Mesodermal cell (in vitro differentiated cells): Measurements from ENCODE around the gene AUTS2.
A peak's percentile ranks its signal among the peaks of the same experiment; 100 is the strongest.

Experiments
- H3K27ac ChIP-seq: 2 replicates; pipeline ENCODE4 v1.7.0; 2013; ENCODE audit warnings: mild to moderate bottlenecking, low read depth, low read length, moderate library complexity; ENCODE audit not compliant: severe bottlenecking
- H3K36me3 ChIP-seq: 2 replicates; pipeline ENCODE4 v1.7.1; 2013; ENCODE audit warnings: mild to moderate bottlenecking, low read length, moderate library complexity; ENCODE audit not compliant: control insufficient read depth, insufficient read depth
- H3K4me1 ChIP-seq: one replicate; pipeline ENCODE4 v1.7.1; 2013; ENCODE audit warnings: mild to moderate bottlenecking, low read length; ENCODE audit not compliant: insufficient read depth, control insufficient read depth, poor library complexity, severe bottlenecking
- H3K4me3 ChIP-seq: 2 replicates; pipeline ENCODE4 v1.7.0; 2013; ENCODE audit warnings: low read length, control low read depth, mild to moderate bottlenecking; ENCODE audit not compliant: insufficient read depth, poor library complexity, severe bottlenecking; ENCODE audit errors: extremely low read depth
- H3K9me3 ChIP-seq: 2 replicates; pipeline ENCODE4 v1.7.1; 2013; ENCODE audit warnings: mild to moderate bottlenecking, low read length, moderate library complexity; ENCODE audit not compliant: control insufficient read depth
- WGBS, 2 experiments: methylation state at CpG; one replicate each; pipeline ENCODE4 v1.1.5; 2013; ENCODE audit warnings: missing lambda C conversion rate in 2 of 2; ENCODE audit not compliant: insufficient coverage in 2 of 2; 5-methylcytosine and 5-hydroxymethylcytosine counted together

Gene AUTS2

GRCh38 chr7:69586321-69586720, 12.0 kb upstream of the AUTS2 start:
- Histone ChIP-seq H3K36me3 (no peaks in the 10 kb centered on the region), H3K4me1 (no peaks in the 10 kb centered on the region), H3K27ac (no peak overlapping the region), H3K4me3 (no peak overlapping the region), H3K9me3 (no peaks in the 10 kb centered on the region)
- WGBS, 2 experiments, result 92 to 96% methylated on average over 2 of the region's 3 CpGs

- no peak overlapping the region for H3K4me3 ChIP-seq
- H3K27ac ChIP-seq, result no peak overlapping the region
- WGBS, 2 experiments, result 80 to 83% methylated on average over 2 to 3 of the region's 5 CpGs
- no peaks in the 10 kb centered on the region for H3K4me1 ChIP-seq
- H3K36me3 ChIP-seq, result no peaks in the 10 kb centered on the region
- no peaks in the 10 kb centered on the region for H3K9me3 ChIP-seq
These were observed 9.5 kb upstream of the AUTS2 start for GRCh38 chr7:69588773-69589172.

- WGBS, 2 experiments, result 83 to 85% methylated on average over 12 to 13 of the region's 14 CpGs
- Histone ChIP-seq H3K9me3 (no peaks in the 10 kb centered on the region), H3K36me3 (no peaks in the 10 kb centered on the region)
These were observed 6.5 kb upstream of the AUTS2 start for GRCh38 chr7:69591805-69592204.

GRCh38 chr7:69593511-69593910, 4.8 kb upstream of the AUTS2 start:
- Histone ChIP-seq H3K4me1 (no peaks in the 10 kb centered on the region), H3K4me3 (no peak overlapping the region)

More at GRCh38 chr7:69591805-69592204, 6.5 kb upstream of the AUTS2 start:
- H3K4me3 ChIP-seq, result no peak overlapping the region
- H3K27ac ChIP-seq, result no peak overlapping the region
- no peaks in the 10 kb centered on the region for H3K4me1 ChIP-seq

GRCh38 chr7:69595415-69595814, 2.9 kb upstream of the AUTS2 start:
- no peaks in the 10 kb centered on the region for H3K36me3 ChIP-seq
- WGBS, 2 experiments, result no CpG with 5 or more reads among the region's 1 CpG
- H3K4me1 ChIP-seq, result no peaks in the 10 kb centered on the region
- H3K27ac ChIP-seq, result no peak overlapping the region
- no peak overlapping the region for H3K4me3 ChIP-seq
- no peaks in the 10 kb centered on the region for H3K9me3 ChIP-seq

More at GRCh38 chr7:69593511-69593910, 4.8 kb upstream of the AUTS2 start:
- Histone ChIP-seq H3K36me3 (no peaks in the 10 kb centered on the region), H3K27ac (no peak overlapping the region), H3K9me3 (no peaks in the 10 kb centered on the region)
- 100% methylated on average over 1 of the region's 2 CpGs; no CpG with 5 or more reads in 1 of the 2 experiments for WGBS, 2 experiments

GRCh38 chr7:69596056-69596455, 2.2 kb upstream of the AUTS2 start:
- no peaks in the 10 kb centered on the region for H3K9me3 ChIP-seq
- H3K36me3 ChIP-seq, result no peaks in the 10 kb centered on the region
- 84 to 85% methylated on average over 6 to 7 of the region's 7 CpGs for WGBS, 2 experiments
- H3K27ac ChIP-seq, result no peak overlapping the region
- no peaks in the 10 kb centered on the region for H3K4me1 ChIP-seq
- no peak overlapping the region for H3K4me3 ChIP-seq

GRCh38 chr7:69596723-69597277, 1.5 kb upstream of the AUTS2 start:
- H3K9me3 ChIP-seq, result no peaks in the 10 kb centered on the region
- WGBS, 2 experiments, result 28 to 32% methylated on average over 6 to 12 of the region's 16 CpGs
- no peaks in the 10 kb centered on the region for H3K36me3 ChIP-seq
- no peak overlapping the region for H3K27ac ChIP-seq
- H3K4me3 ChIP-seq, result peak overlapping the region; percentile 63
- no peaks in the 10 kb centered on the region for H3K4me1 ChIP-seq

GRCh38 chr7:69597278-69598076, 798 bp upstream of the AUTS2 start:
- WGBS, 2 experiments, result 1% methylated on average over 32 to 49 of the region's 78 CpGs
- H3K9me3 ChIP-seq, result no peaks in the 10 kb centered on the region
- H3K36me3 ChIP-seq, result no peaks in the 10 kb centered on the region
- H3K27ac ChIP-seq, result no peak overlapping the region
- H3K4me1 ChIP-seq, result no peaks in the 10 kb centered on the region
- peak overlapping the region; percentile 63 for H3K4me3 ChIP-seq

GRCh38 chr7:69598487-69599285, 411 bp downstream of the AUTS2 start:
- peak overlapping the region; percentile 76 for H3K27ac ChIP-seq
- no peaks in the 10 kb centered on the region for H3K36me3 ChIP-seq
- peaks cover 1% of the 10 kb centered on the region for H3K4me1 ChIP-seq
- H3K4me3 ChIP-seq, result peak overlapping the region; percentile 90
- WGBS, 2 experiments, result 0% methylated on average over 25 to 32 of the region's 70 CpGs
- no peaks in the 10 kb centered on the region for H3K9me3 ChIP-seq

GRCh38 chr7:69599286-69599954, 1.1 kb downstream of the AUTS2 start:
- peak overlapping the region; percentile 90 for H3K4me3 ChIP-seq
- 0 to 1% methylated on average over 34 to 39 of the region's 61 CpGs for WGBS, 2 experiments
- peaks cover 4% of the 10 kb centered on the region for H3K4me1 ChIP-seq
- peak overlapping the region; percentile 76 for H3K27ac ChIP-seq
- no peaks in the 10 kb centered on the region for H3K36me3 ChIP-seq
- no peaks in the 10 kb centered on the region for H3K9me3 ChIP-seq
